ENCODE measurements around the gene MED29. TPM values are rescaled to one million over a fixed set of nuclear protein-coding genes. Genes with fewer than 3 reads are reported as not detected.

MED29 gene
- total RNA-seq, 1 experiment from 2014 or later, result 42.9 TPM

DNA sequence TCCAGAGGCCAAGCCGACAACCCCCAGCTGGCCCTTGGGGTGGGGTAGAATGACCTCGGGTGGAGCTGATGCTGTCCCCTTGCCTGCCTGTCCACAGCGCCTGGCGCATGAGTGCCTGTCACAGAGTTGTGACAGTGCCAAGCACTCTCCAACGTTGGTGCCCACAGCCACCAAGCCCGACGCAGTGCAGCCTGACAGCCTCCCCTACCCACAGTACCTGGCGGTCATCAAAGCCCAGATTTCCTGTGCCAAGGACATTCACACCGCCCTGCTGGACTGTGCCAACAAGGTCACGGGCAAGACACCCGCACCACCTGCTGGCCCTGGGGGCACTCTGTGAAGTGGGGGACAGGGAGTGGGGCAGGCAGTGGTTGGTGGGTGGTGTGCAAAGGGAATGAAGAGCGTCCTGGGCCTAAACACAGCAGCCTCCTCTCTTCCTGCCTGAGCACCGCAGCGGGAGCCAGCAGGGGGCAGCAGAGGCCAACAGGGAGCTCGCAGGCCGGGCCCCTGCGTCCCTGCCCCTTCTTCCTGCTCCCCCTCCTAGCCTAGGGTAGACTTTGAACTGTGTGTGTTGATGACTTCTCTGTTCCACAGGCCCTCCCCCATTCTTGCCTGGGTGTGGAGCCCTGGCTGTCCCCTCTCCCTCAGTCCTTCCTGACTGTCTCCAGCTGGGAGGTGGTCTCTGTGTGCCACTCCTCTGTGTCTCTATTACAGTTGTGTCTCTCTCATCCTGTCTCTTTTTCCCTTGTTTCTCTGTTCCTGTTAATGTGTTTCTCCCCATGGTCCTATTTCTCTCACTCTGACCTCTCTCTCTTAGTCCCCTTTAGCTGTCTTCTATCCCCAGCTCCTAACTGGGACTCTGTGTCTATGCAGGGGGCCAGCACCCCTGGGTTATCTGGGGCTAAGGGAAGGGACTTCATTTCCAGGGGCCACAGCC is 6.5 kb downstream of the MED29 start:
- ATAC-seq, result peak; percentile 88
- Mint-ChIP-seq H3K4me1 (peaks cover 25% of the 10 kb centered on the region), H3K9me3 (no peaks in the 10 kb centered on the region), H3K27me3 (ENCODE audit: low read depth) (no peaks in the 10 kb centered on the region), H3K27ac (peak overlapping the region; percentile 54), H3K36me3 (peaks cover 21% of the 10 kb centered on the region), H3K4me3 (no peak overlapping the region)
- ChIA-PET CTCF (interaction anchor here (0.5 to 3.6 kb wide), 29 partner anchors 10 to 578 kb away, joined by 3 to 43 read pairs (median 5); partner anchors contain the start of genes PLEKHG2, RPS16, SAMD4B and SUPT5H), POLR2A (interaction anchor here (0.5 to 1.7 kb wide), 6 partner anchors 9 to 987 kb away, joined by 3 to 7 read pairs (median 5); partner anchors contain the start of genes PLEKHG2, RPS16 and ZFP36)
- TF ChIP-seq ZNF121 (CRISPR knock-in tag; IDR thresholded peaks at IDR 0.05), result peak; percentile 95
- peak; percentile 65 for TF ChIP-seq SP1 (CRISPR knock-in tag; conservative IDR thresholded peaks at IDR 0.05)
- TF ChIP-seq FOXP1 (CRISPR knock-in tag; IDR thresholded peaks at IDR 0.05; ENCODE audit: borderline replicate concordance), result peak; percentile 69; the same call in 1 of the 2 replicates
- TF ChIP-seq, protein P1, sequence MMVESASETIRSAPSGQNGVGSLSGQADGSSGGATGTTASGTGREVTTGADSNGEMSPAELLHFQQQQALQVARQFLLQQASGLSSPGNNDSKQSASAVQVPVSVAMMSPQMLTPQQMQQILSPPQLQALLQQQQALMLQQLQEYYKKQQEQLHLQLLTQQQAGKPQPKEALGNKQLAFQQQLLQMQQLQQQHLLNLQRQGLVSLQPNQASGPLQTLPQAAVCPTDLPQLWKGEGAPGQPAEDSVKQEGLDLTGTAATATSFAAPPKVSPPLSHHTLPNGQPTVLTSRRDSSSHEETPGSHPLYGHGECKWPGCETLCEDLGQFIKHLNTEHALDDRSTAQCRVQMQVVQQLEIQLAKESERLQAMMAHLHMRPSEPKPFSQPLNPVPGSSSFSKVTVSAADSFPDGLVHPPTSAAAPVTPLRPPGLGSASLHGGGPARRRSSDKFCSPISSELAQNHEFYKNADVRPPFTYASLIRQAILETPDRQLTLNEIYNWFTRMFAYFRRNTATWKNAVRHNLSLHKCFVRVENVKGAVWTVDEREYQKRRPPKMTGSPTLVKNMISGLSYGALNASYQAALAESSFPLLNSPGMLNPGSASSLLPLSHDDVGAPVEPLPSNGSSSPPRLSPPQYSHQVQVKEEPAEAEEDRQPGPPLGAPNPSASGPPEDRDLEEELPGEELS (CRISPR knock-in tag; IDR thresholded peaks at IDR 0.05), result 0 out of 2 replicates have a peak, but pooled peaks have one; percentile 38
- TF ChIP-seq JUN (CRISPR knock-in tag; IDR thresholded peaks at IDR 0.05), result no peak
- no peak for TF ChIP-seq SOX15 (CRISPR knock-in tag; IDR thresholded peaks at IDR 0.05)
- TF ChIP-seq ZNF416 (CRISPR knock-in tag; IDR thresholded peaks at IDR 0.05), result 0 out of 2 replicates have a peak, but pooled peaks have one; percentile 46
- TF ChIP-seq GTF2I (CRISPR knock-in tag; conservative IDR thresholded peaks at IDR 0.05), result peak; percentile 4; the same call in 1 of the 2 replicates
- TF ChIP-seq, protein P2, sequence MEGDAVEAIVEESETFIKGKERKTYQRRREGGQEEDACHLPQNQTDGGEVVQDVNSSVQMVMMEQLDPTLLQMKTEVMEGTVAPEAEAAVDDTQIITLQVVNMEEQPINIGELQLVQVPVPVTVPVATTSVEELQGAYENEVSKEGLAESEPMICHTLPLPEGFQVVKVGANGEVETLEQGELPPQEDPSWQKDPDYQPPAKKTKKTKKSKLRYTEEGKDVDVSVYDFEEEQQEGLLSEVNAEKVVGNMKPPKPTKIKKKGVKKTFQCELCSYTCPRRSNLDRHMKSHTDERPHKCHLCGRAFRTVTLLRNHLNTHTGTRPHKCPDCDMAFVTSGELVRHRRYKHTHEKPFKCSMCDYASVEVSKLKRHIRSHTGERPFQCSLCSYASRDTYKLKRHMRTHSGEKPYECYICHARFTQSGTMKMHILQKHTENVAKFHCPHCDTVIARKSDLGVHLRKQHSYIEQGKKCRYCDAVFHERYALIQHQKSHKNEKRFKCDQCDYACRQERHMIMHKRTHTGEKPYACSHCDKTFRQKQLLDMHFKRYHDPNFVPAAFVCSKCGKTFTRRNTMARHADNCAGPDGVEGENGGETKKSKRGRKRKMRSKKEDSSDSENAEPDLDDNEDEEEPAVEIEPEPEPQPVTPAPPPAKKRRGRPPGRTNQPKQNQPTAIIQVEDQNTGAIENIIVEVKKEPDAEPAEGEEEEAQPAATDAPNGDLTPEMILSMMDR (IDR thresholded peaks at IDR 0.05), result peak; percentile 93
- DNase-seq (ENCODE audit: low spot score), result peak; percentile 94

DNA sequence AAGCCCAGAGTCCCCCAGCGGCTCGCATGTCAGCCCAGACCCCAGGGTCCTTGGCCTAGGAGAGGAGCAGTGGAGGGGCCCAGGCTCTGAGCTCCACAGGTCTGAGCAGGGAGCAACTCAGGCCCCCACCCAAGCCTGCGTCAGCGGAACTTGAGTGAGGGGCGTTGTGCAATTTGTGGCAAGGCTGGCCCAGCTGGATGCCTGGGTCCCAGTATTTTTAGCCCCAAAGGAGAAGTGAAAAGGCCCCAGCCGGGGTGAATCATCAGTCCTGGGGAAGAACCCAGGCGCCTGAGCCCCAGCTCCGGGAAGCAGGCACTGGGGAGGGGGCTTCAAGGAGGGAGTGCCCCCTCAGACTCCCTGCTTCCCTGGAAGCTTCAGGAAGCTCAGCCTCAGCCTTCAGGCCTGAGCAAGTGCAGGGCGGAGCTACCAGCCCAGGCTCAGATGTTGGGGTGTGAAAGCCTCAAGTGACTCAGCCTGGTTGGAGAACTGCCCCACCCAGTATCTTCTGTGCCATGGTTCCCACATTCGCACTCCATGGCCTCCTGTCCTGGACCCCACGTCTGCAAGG is 7.2 kb downstream of the MED29 start:
- peaks cover 25% of the 10 kb centered on the region for H3K4me1 Mint-ChIP-seq
- H3K27ac Mint-ChIP-seq, result peak overlapping the region; percentile 68
- DNase-seq (ENCODE audit: low spot score), result no peak
- peaks cover 19% of the 10 kb centered on the region for H3K36me3 Mint-ChIP-seq
- CTCF ChIA-PET, result interaction anchor here (0.5 to 3.6 kb wide), 27 partner anchors 9 to 578 kb away, joined by 3 to 43 read pairs (median 5); partner anchors contain the start of genes PLEKHG2, RPS16, SAMD4B and SUPT5H
- no peaks in the 10 kb centered on the region for H3K9me3 Mint-ChIP-seq
- ATAC-seq, result no peak
- H3K27me3 Mint-ChIP-seq (ENCODE audit: low read depth), result no peaks in the 10 kb centered on the region
- no peak overlapping the region for H3K4me3 Mint-ChIP-seq
- POLR2A ChIA-PET, result interaction anchor here (0.5 to 1.7 kb wide), 5 partner anchors 8 to 988 kb away, joined by 3 to 7 read pairs (median 5); partner anchors contain the start of genes PLEKHG2, RPS16 and ZFP36
- TF ChIP-seq, protein P3, sequence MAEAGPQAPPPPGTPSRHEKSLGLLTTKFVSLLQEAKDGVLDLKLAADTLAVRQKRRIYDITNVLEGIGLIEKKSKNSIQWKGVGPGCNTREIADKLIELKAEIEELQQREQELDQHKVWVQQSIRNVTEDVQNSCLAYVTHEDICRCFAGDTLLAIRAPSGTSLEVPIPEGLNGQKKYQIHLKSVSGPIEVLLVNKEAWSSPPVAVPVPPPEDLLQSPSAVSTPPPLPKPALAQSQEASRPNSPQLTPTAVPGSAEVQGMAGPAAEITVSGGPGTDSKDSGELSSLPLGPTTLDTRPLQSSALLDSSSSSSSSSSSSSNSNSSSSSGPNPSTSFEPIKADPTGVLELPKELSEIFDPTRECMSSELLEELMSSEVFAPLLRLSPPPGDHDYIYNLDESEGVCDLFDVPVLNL (CRISPR knock-in tag; IDR thresholded peaks at IDR 0.05; ENCODE audit: borderline replicate concordance, low read depth), result no peak
- no peak for TF ChIP-seq FOXJ3 (CRISPR knock-in tag; IDR thresholded peaks at IDR 0.05; ENCODE audit: borderline replicate concordance)
- no peak for TF ChIP-seq ZNF396 (CRISPR knock-in tag; IDR thresholded peaks at IDR 0.05; ENCODE audit: borderline replicate concordance)
- TF ChIP-seq, protein P4, sequence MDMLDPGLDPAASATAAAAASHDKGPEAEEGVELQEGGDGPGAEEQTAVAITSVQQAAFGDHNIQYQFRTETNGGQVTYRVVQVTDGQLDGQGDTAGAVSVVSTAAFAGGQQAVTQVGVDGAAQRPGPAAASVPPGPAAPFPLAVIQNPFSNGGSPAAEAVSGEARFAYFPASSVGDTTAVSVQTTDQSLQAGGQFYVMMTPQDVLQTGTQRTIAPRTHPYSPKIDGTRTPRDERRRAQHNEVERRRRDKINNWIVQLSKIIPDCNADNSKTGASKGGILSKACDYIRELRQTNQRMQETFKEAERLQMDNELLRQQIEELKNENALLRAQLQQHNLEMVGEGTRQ (CRISPR knock-in tag; IDR thresholded peaks at IDR 0.05), result no peak
- TF ChIP-seq, protein P5, sequence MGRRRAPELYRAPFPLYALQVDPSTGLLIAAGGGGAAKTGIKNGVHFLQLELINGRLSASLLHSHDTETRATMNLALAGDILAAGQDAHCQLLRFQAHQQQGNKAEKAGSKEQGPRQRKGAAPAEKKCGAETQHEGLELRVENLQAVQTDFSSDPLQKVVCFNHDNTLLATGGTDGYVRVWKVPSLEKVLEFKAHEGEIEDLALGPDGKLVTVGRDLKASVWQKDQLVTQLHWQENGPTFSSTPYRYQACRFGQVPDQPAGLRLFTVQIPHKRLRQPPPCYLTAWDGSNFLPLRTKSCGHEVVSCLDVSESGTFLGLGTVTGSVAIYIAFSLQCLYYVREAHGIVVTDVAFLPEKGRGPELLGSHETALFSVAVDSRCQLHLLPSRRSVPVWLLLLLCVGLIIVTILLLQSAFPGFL (CRISPR knock-in tag; IDR thresholded peaks at IDR 0.05; ENCODE audit: borderline replicate concordance), result no peak
- no peak for TF ChIP-seq MXD4 (CRISPR knock-in tag; IDR thresholded peaks at IDR 0.05; ENCODE audit: borderline replicate concordance)
- no peak for TF ChIP-seq ZNF423 (CRISPR knock-in tag; IDR thresholded peaks at IDR 0.05)
- TF ChIP-seq RELA (CRISPR knock-in tag; IDR thresholded peaks at IDR 0.05; ENCODE audit: borderline replicate concordance), result no peak
- TF ChIP-seq, protein P6, sequence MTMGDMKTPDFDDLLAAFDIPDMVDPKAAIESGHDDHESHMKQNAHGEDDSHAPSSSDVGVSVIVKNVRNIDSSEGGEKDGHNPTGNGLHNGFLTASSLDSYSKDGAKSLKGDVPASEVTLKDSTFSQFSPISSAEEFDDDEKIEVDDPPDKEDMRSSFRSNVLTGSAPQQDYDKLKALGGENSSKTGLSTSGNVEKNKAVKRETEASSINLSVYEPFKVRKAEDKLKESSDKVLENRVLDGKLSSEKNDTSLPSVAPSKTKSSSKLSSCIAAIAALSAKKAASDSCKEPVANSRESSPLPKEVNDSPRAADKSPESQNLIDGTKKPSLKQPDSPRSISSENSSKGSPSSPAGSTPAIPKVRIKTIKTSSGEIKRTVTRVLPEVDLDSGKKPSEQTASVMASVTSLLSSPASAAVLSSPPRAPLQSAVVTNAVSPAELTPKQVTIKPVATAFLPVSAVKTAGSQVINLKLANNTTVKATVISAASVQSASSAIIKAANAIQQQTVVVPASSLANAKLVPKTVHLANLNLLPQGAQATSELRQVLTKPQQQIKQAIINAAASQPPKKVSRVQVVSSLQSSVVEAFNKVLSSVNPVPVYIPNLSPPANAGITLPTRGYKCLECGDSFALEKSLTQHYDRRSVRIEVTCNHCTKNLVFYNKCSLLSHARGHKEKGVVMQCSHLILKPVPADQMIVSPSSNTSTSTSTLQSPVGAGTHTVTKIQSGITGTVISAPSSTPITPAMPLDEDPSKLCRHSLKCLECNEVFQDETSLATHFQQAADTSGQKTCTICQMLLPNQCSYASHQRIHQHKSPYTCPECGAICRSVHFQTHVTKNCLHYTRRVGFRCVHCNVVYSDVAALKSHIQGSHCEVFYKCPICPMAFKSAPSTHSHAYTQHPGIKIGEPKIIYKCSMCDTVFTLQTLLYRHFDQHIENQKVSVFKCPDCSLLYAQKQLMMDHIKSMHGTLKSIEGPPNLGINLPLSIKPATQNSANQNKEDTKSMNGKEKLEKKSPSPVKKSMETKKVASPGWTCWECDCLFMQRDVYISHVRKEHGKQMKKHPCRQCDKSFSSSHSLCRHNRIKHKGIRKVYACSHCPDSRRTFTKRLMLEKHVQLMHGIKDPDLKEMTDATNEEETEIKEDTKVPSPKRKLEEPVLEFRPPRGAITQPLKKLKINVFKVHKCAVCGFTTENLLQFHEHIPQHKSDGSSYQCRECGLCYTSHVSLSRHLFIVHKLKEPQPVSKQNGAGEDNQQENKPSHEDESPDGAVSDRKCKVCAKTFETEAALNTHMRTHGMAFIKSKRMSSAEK (CRISPR knock-in tag; IDR thresholded peaks at IDR 0.05; ENCODE audit: borderline replicate concordance), result no peak

Data from WTC11 (cell line).